ENCODE results near the gene FAM120A.

GRCh38 chr9:93491593-93492232, 40.2 kb downstream of the FAM120A start:
- TF ChIP-seq CTCF (IDR thresholded peaks at IDR 0.05 in 4 of 5, conservative IDR thresholded peaks at IDR 0.05 in 1 of 5) (no peak), POLR2A (IDR thresholded peaks at IDR 0.05) (no peak)
